GM19043 (cell line): ENCODE measurements around the gene FSTL5.
A peak's percentile ranks its signal among the peaks of the same experiment; 100 is the strongest.

Source experiments
- ATAC-seq: cut with Tn5 transposase; IDR thresholded peaks from one replicate; pipeline ENCODE4 v1.9.1; 2021; ENCODE audit warnings: low read depth; ENCODE audit not compliant: unreplicated experiment

The FSTL5 gene

DNA sequence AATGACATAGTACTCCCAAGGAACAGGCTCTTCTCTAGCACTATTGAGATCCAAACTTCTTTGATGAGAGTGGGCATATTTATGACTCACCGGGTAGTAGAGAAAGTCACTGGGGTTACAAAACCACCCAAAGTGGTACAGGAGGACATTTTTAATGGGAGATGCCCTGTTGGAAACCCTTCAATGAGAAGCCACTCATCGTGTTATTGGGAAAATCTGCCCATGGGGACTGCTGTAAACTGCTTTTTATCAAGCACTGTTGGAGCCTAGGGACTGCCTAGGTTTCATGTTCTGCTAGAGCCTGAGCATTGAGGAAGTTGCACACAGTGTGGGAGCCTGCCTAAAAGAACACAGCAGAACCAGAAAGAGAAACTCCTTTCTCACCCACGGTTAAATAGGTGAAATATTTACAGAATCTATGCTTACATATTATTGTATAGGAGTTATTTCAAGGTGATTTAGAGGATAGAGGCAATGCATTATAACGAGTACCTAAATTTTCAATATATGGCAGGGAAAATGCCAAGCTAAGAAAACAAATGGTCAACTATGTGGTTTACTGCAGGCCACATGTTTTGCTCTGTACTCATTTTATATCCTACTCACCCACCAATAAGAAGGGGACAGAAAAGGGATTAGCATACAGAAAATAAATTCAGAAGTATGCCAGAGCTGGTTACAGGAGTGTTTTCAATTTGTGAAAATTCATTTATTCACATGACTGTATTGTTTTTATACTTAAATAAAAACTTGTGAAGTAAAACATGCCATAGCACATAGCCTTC is 559.1 kb downstream of the FSTL5 start:
- peak; percentile 79 for ATAC-seq

GRCh38 chr4:161601011-161601410 is 562.8 kb downstream of the FSTL5 start:
- no peak for ATAC-seq

DNA sequence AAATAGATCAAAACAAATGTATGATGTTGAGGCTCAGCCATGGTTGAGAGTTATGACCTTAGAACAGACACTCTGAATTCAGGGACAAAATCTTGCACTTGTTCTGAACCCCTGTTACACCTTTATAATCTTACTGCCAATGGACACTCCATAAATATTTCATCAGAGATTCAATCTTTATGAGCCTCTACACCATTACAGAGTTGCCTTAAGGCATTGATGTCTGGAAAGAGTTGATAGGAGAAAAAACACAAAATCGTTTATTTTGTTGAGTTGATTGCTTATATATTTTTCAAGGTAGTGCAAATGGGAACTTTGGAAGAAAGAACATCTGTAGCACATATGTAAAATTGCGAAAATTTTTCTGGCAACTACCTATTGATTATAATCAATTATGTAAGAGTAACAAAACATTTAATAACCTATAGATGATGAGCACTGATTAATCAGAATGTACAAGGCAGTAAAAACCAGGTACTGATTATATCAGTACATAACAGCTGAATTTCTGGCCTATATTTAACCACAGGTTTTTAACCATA is 568.5 kb downstream of the FSTL5 start:
- no peak for ATAC-seq

GRCh38 chr4:161585011-161585410 is 578.8 kb downstream of the FSTL5 start:
- ATAC-seq = no peak

GRCh38 chr4:161583549-161583948 is 580.3 kb downstream of the FSTL5 start:
- no peak for ATAC-seq

- ATAC-seq = no peak
These were observed 582.3 kb downstream of the FSTL5 start for GRCh38 chr4:161581262-161582230.

GRCh38 chr4:161577579-161578301 is 586.1 kb downstream of the FSTL5 start:
- ATAC-seq = no peak

- ATAC-seq = no peak
These were observed 590.0 kb downstream of the FSTL5 start for GRCh38 chr4:161573836-161574235.

DNA sequence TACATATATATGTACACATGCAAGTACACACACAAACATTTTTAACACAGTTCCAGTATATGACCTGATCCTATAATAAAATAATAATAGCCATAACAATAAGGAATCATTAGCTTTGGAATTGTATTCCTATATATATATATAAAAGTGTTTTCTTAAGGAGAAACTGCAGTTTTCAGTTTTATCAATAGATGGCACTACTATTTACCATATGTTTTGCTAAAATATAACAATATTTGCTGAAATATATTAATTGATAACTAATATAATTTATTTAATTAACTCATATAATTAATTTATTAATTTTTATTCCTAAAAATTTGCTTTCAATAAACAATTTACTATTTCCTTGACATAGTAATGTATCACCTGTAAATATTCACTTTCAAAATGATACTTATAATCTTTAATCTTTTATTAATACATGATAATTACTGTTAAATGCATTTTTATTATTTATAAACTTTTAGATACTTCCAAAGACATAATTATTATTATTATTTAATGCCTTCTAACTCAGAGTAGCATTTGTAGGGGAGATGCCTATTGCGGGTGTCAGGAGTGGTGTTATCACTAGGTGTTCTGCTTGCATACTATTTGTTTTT is 599.5 kb downstream of the FSTL5 start:
- no peak for ATAC-seq

- peak; percentile 64 for ATAC-seq
These were observed 607.8 kb downstream of the FSTL5 start for GRCh38 chr4:161555689-161556660.

DNA sequence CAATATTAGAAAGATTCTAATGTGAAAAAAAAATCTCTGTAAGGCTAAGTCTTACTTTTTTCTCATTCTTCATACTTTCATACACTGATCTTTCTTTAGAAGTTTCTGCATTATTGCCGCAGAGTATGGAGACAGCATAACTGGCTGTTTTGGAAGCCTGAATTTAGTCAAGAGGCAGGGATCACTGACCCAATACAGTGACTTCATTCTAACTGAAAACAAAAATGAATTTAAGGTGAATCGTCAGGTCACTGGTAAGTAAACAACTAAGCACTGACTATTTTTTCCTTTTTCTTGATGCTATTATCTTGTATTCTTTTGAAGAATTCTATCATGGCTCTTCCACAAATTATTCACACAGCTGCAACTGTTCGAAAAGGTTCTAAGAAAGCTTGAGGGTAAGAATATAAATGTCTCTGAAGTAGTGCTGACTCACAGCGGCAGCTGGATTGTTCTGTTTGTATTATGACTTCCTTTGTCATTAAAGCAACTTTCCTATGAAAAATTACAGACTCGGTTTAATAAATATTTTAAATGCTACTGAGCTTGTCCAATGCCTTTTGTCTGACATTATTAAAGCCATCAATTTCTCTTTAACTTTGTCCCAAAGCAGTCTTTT is 609.3 kb downstream of the FSTL5 start:
- no peak for ATAC-seq

DNA sequence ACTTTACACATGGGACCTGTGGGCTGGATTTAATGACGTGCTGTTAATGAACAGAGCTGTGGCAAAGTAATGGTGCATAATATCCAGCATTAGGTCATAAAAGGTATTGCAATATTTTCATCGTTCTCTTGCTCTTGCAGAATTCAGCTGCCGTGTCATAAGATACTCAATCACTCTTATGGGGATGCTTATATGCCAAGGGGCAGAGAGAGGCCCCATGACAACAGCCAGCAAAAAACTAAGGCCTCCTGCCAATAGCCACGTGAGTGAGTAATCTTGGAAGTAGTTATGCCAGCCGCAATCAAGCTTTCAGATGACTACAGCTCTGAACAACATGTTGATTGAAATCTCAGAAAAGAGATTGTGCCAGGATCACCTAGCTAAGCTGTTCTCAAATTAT is 616.9 kb downstream of the FSTL5 start:
- no peak for ATAC-seq

DNA sequence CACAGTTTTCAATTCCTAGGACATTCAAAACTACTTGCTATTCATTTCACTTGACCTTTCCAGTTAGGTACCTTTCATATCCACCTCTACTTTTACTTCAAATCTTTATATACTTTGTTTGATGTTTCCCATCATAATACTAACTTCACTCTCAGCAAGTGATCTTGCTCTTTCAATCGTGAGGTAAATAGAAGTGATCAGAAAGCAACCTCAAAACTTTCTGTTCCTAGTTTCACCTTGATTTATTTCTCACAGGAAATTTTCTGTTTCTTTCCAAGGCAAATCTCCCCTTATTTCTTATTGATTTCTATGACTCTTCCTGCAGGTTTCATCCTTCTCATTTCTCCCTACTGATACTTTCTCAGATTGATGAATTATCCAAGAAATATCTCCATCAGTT is 623.5 kb downstream of the FSTL5 start:
- no peak for ATAC-seq

GRCh38 chr4:161538941-161539340 is 624.9 kb downstream of the FSTL5 start:
- no peak for ATAC-seq

GRCh38 chr4:161530710-161531109 is 633.1 kb downstream of the FSTL5 start:
- ATAC-seq = no peak

GRCh38 chr4:161525121-161525520 is 638.7 kb downstream of the FSTL5 start:
- ATAC-seq = peak; percentile 49

DNA sequence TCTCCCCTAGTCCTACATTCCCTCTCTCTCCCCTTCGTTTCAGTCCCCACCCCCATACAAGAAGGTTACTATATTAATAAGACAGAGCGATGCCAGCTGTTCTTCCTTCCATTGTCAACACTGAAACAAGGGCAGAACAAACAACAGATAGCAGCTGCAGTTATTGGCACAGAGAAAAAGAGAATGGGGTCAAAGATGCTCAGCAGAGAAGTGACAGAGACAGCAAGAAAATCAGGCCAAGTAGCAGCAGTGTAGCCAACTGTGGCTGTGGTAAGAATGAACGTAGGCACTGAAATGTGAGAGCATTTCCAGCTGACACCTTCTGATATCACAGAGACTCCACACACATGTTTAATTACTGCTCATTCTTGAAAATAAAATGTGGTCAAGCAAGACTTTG is 641.8 kb downstream of the FSTL5 start:
- ATAC-seq = no peak

DNA sequence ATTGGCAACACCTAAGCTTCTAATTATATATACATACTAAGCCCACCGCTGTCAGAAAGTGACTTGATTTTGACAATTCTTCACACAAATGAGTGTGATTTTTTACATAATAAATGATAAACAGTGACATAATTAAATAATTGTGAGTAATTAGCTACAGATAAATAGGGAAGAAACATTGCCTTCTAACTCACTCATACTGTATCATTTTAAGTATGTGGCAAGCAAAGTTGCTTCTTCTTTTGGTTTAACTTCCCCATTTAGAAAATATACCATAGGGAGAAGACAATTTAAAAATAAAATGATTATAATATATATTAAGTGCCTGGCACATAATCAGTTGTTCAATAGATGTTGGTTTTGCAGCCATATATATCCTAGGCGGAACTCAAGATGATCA is 644.2 kb downstream of the FSTL5 start:
- ATAC-seq = no peak

- ATAC-seq = no peak
These were observed 645.9 kb downstream of the FSTL5 start for GRCh38 chr4:161517941-161518340.
